Neuronal stem cell (in vitro differentiated cells): ENCODE data around the gene BCL3.
A peak's percentile ranks its signal among the peaks of the same experiment; 100 is the strongest.

Experiments used
- DNase-seq: peaks from one replicate; pipeline ENCODE4 v3.0.0-alpha.2; 2013; ENCODE audit warnings: low spot score
- H2AFZ ChIP-seq: one replicate; pipeline ENCODE4 v1.6.1; 2013; ENCODE audit warnings: mild to moderate bottlenecking, low read length, inconsistent platforms
- H2AK5ac ChIP-seq: 2 replicates; pipeline ENCODE4 v1.6.1; 2013; ENCODE audit warnings: low read depth, mild to moderate bottlenecking, inconsistent platforms, low read length, moderate library complexity, mixed read lengths
- H2BK120ac ChIP-seq: 2 replicates; pipeline ENCODE4 v1.6.1; 2013; ENCODE audit warnings: low read depth, mild to moderate bottlenecking, inconsistent platforms, low read length, moderate library complexity, mixed read lengths
- H2BK12ac ChIP-seq: one replicate; pipeline ENCODE4 v1.6.1; 2013; ENCODE audit warnings: low read length, inconsistent platforms
- H2BK15ac ChIP-seq: 2 replicates; pipeline ENCODE4 v1.6.1; 2013; ENCODE audit warnings: mild to moderate bottlenecking, low read length, inconsistent platforms, mixed read lengths
- H2BK5ac ChIP-seq: one replicate; pipeline ENCODE4 v1.6.1; 2013; ENCODE audit warnings: inconsistent platforms, mild to moderate bottlenecking, low read length, moderate library complexity
- H3K14ac ChIP-seq: one replicate; pipeline ENCODE4 v1.6.1; 2013; ENCODE audit warnings: low read length, inconsistent platforms
- H3K18ac ChIP-seq: 2 replicates; pipeline ENCODE4 v1.6.1; 2013; ENCODE audit warnings: low read length, inconsistent platforms
- H3K23ac ChIP-seq: 2 replicates; pipeline ENCODE4 v1.6.1; 2013; ENCODE audit warnings: low read depth, mild to moderate bottlenecking, mixed read lengths, low read length, inconsistent platforms; ENCODE audit not compliant: poor library complexity
- H3K27ac ChIP-seq: replicated peaks from 3 replicates; pipeline ENCODE4 v1.5.1; 2013; ENCODE audit warnings: low read length, inconsistent platforms
- H3K27me3 ChIP-seq, 3 experiments: 2 replicates each; pipeline ENCODE4 v1.6.1; 2013; ENCODE audit warnings: low read length in 3 of 3, mild to moderate bottlenecking in 2 of 3, inconsistent platforms in 1 of 3, low read depth in 1 of 3, mixed read lengths in 1 of 3, moderate library complexity in 1 of 3; ENCODE audit not compliant: control insufficient read depth in 3 of 3, insufficient read depth in 3 of 3
- H3K36me3 ChIP-seq, 2 donors: replicated peaks in 1 of 2; 2 replicates each; pipeline ENCODE4 v1.6.1; 2013; ENCODE audit warnings: low read length in 2 of 2; ENCODE audit not compliant: control insufficient read depth in 2 of 2, insufficient read depth in 2 of 2
- H3K4ac ChIP-seq: 2 replicates; pipeline ENCODE4 v1.6.1; 2013; ENCODE audit warnings: inconsistent platforms, mild to moderate bottlenecking, low read length, moderate library complexity
- H3K4me1 ChIP-seq, 2 donors: 1 replicate in 1 of 2; 2 replicates in 1 of 2; pipeline ENCODE4 v1.6.1; 2013; ENCODE audit warnings: low read length in 2 of 2, low read depth in 1 of 2; ENCODE audit not compliant: control insufficient read depth in 2 of 2, insufficient read depth in 1 of 2
- H3K4me2 ChIP-seq: one replicate; pipeline ENCODE4 v1.6.1; 2013; ENCODE audit warnings: mild to moderate bottlenecking, low read length, inconsistent platforms; ENCODE audit not compliant: insufficient read depth, poor library complexity, severe bottlenecking
- H3K4me3 ChIP-seq, 2 donors: 2 replicates each; pipeline ENCODE4 v1.5.1; 2013; ENCODE audit warnings: low read length in 2 of 2, mild to moderate bottlenecking in 2 of 2, inconsistent platforms in 1 of 2, moderate library complexity in 1 of 2
- H3K79me1 ChIP-seq: one replicate; pipeline ENCODE4 v1.6.1; 2013; ENCODE audit warnings: low read depth, mild to moderate bottlenecking, inconsistent platforms, low read length, moderate library complexity
- H3K9ac ChIP-seq: one replicate; pipeline ENCODE4 v1.6.1; 2013; ENCODE audit warnings: mild to moderate bottlenecking, low read depth, low read length, inconsistent platforms; ENCODE audit not compliant: poor library complexity
- H3K9me3 ChIP-seq, 2 donors: replicated peaks in 1 of 2; 2 replicates each; pipeline versions ENCODE3 to v1.6.1; 2013; ENCODE audit warnings: low read length in 2 of 2, mild to moderate bottlenecking in 2 of 2, inconsistent platforms in 1 of 2, low read depth in 1 of 2, mixed read lengths in 1 of 2, moderate library complexity in 1 of 2; ENCODE audit not compliant: control insufficient read depth in 2 of 2, insufficient read depth in 1 of 2
- H4K8ac ChIP-seq: one replicate; pipeline ENCODE4 v1.6.1; 2013; ENCODE audit warnings: low read depth, mild to moderate bottlenecking, inconsistent platforms, low read length, moderate library complexity
- H4K91ac ChIP-seq: one replicate; pipeline ENCODE4 v1.6.1; 2013; ENCODE audit warnings: low read length, low read depth, mild to moderate bottlenecking, inconsistent platforms; ENCODE audit not compliant: poor library complexity
- WGBS, 2 donors: extraction: QIAGEN DNeasy Blood & Tissue Kit; methylation state at CpG; one replicate each; pipeline ENCODE4 v1.1.7; 2013; ENCODE audit warnings: missing lambda C conversion rate in 2 of 2, mixed read lengths in 1 of 2; ENCODE audit not compliant: insufficient read length in 2 of 2, insufficient replicate concordance in 1 of 2; ENCODE audit errors: extremely low coverage in 2 of 2; 5-methylcytosine and 5-hydroxymethylcytosine counted together

BCL3 gene

GRCh38 chr19:44731081-44731480, 17.4 kb upstream of the BCL3 start:
- Histone ChIP-seq H3K14ac (no peak overlapping the region), H3K4me2 (no peak overlapping the region), H4K8ac (no peak overlapping the region), H3K79me1 (no peaks in the 10 kb centered on the region), H3K27me3 (no peaks in the 10 kb centered on the region), H3K4me3 (no peak overlapping the region), H3K18ac (no peak overlapping the region), H3K27ac (no peak overlapping the region), H3K9ac (no peak overlapping the region), H3K4ac (no peak overlapping the region), H3K9me3 (no peaks in the 10 kb centered on the region), H2BK5ac (no peak overlapping the region), H2AK5ac (no peak overlapping the region), H2BK12ac (no peak overlapping the region), H2BK120ac (no peak overlapping the region), H3K23ac (no peak overlapping the region), H2AFZ (no peak overlapping the region), H2BK15ac (no peak overlapping the region), H3K4me1 (peaks cover 0 to 2% of the 10 kb centered on the region in 2 donors), H3K36me3 (no peaks in the 10 kb centered on the region), H4K91ac (no peak overlapping the region)
- no CpG with 5 or more reads among the region's 5 CpGs for WGBS, 2 donors
- no peak for DNase-seq

- H3K36me3 ChIP-seq: no peaks in the 10 kb centered on the region
- no peak overlapping the region for H3K4me3 ChIP-seq
- H3K27ac ChIP-seq: no peak overlapping the region
- no peak overlapping the region for H2BK12ac ChIP-seq
- no peak overlapping the region for H2BK5ac ChIP-seq
- H3K79me1 ChIP-seq: no peaks in the 10 kb centered on the region
- H3K9ac ChIP-seq: no peak overlapping the region
- H4K8ac ChIP-seq: no peak overlapping the region
- no peak overlapping the region for H2AFZ ChIP-seq
- DNase-seq: no peak
- no peak overlapping the region for H4K91ac ChIP-seq
- H3K18ac ChIP-seq: no peak overlapping the region
- no peak overlapping the region for H3K23ac ChIP-seq
- WGBS, 2 donors: no CpG with 5 or more reads among the region's 5 CpGs
- H2BK15ac ChIP-seq: no peak overlapping the region
- no peak overlapping the region for H3K14ac ChIP-seq
- no peak overlapping the region for H3K4me2 ChIP-seq
- no peak overlapping the region for H3K4ac ChIP-seq
- H3K4me1 ChIP-seq: peaks cover 0 to 2% of the 10 kb centered on the region in 2 donors
- H3K27me3 ChIP-seq: no peaks in the 10 kb centered on the region
- no peaks in the 10 kb centered on the region for H3K9me3 ChIP-seq
- no peak overlapping the region for H2AK5ac ChIP-seq
- no peak overlapping the region for H2BK120ac ChIP-seq
Observed at GRCh38 chr19:44731622-44732021, 16.9 kb upstream of the BCL3 start.

- Histone ChIP-seq H2BK15ac (no peak overlapping the region), H2AK5ac (no peak overlapping the region), H3K36me3 (no peaks in the 10 kb centered on the region), H3K4ac (no peak overlapping the region), H2BK5ac (no peak overlapping the region), H3K14ac (no peak overlapping the region), H2BK120ac (peak overlapping the region; percentile 47), H4K91ac (no peak overlapping the region), H2AFZ (no peak overlapping the region), H2BK12ac (peak overlapping the region; percentile 41), H4K8ac (no peak overlapping the region), H3K79me1 (no peaks in the 10 kb centered on the region), H3K27ac (no peak overlapping the region), H3K18ac (no peak overlapping the region), H3K9me3 (no peaks in the 10 kb centered on the region), H3K4me1 (peaks cover 0 to 2% of the 10 kb centered on the region in 2 donors), H3K4me3 (no peak overlapping the region), H3K27me3 (peaks cover 0 to 2% (median 0%) of the 10 kb centered on the region in 3 experiments), H3K23ac (no peak overlapping the region), H3K4me2 (no peak overlapping the region), H3K9ac (no peak overlapping the region)
- WGBS, 2 donors: 100% methylated on average over 1 of the region's 11 CpGs
- DNase-seq: no peak
Observed at GRCh38 chr19:44732235-44733014, 16.1 kb upstream of the BCL3 start.

GRCh38 chr19:44734357-44734756, 14.2 kb upstream of the BCL3 start:
- Histone ChIP-seq H3K27ac (no peak overlapping the region), H3K23ac (no peak overlapping the region), H3K79me1 (no peaks in the 10 kb centered on the region), H3K4me2 (no peak overlapping the region), H2BK12ac (no peak overlapping the region), H3K27me3 (peaks cover 0 to 21% (median 0%) of the 10 kb centered on the region in 3 experiments), H3K4me1 (no peaks in the 10 kb centered on the region), H3K9ac (no peak overlapping the region), H3K18ac (no peak overlapping the region), H4K8ac (no peak overlapping the region), H3K36me3 (no peaks in the 10 kb centered on the region), H2BK5ac (no peak overlapping the region), H4K91ac (no peak overlapping the region), H3K4me3 (no peak overlapping the region), H2BK120ac (no peak overlapping the region), H3K9me3 (no peaks in the 10 kb centered on the region), H2AFZ (no peak overlapping the region), H3K4ac (no peak overlapping the region), H2BK15ac (no peak overlapping the region), H2AK5ac (no peak overlapping the region), H3K14ac (no peak overlapping the region)
- WGBS, 2 donors: no CpG with 5 or more reads among the region's 1 CpG
- no peak for DNase-seq
